CD4-positive, alpha-beta T cell treated with Interleukin-17A for 4 hours (primary cell): ENCODE data around the gene TEX264.

Experiments
- DNase-seq: peaks from one replicate; pipeline ENCODE4 v3.0.0-alpha.2; 2020; ENCODE audit warnings: mixed read lengths

TEX264 gene

GRCh38 chr3:51700403-51700802 is 29.4 kb downstream of the TEX264 start:
- no peak for DNase-seq

- no peak for DNase-seq
These were observed 31.1 kb downstream of the TEX264 start for GRCh38 chr3:51702156-51702555.

GRCh38 chr3:51703068-51703760 is 32.2 kb downstream of the TEX264 start:
- no peak for DNase-seq

- DNase-seq, result no peak
These were observed 32.9 kb downstream of the TEX264 start for GRCh38 chr3:51703761-51704510.

GRCh38 chr3:51704511-51704950 is 33.5 kb downstream of the TEX264 start:
- DNase-seq, result no peak

GRCh38 chr3:51705276-51706020 is 34.4 kb downstream of the TEX264 start:
- DNase-seq, result no peak

- no peak for DNase-seq
These were observed 35.0 kb downstream of the TEX264 start for GRCh38 chr3:51706021-51706485.

GRCh38 chr3:51706788-51707731 is 36.0 kb downstream of the TEX264 start, which contains the start of gene GRM2:
Gene GRM2 (plus strand): TSS chr3:51707068. CDS start chr3:51708984, 1,916 bp downstream.
- peak; percentile 30 for DNase-seq

DNA sequence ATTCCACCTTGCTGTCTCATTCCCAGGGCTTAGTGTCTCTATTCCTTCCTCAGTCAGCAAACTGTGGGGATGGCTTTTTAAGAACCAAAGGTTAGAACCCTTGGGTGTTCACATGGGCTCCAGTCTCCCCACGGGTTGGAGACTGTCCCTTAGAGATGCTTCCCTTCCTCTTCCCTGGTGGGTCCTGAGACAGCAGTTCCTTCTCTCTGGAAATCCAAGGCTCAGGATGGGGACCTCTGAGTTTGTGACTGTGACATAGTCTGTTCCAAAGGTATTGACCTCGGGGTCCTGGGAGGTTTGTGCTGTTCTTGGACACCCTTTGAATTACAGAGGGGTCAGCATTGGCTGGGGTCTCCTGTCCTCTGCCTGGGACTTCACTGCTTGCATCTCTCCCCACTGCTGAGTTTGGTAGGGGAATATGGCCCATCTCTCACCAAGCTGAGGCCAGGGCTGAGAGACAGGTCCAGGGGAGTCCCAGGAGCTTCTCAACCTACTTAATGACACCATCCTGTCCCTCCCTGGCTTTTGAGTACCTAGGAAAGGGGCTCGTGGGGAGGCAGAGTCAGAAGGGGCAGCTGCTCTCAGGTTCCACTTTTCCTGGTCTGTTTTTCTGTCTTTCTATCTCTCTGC is 37.3 kb downstream of the TEX264 start:
- DNase-seq, result no peak

DNA sequence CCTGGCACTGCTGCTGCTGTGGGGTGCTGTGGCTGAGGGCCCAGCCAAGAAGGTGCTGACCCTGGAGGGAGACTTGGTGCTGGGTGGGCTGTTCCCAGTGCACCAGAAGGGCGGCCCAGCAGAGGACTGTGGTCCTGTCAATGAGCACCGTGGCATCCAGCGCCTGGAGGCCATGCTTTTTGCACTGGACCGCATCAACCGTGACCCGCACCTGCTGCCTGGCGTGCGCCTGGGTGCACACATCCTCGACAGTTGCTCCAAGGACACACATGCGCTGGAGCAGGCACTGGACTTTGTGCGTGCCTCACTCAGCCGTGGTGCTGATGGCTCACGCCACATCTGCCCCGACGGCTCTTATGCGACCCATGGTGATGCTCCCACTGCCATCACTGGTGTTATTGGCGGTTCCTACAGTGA is 38.0 kb downstream of the TEX264 start:
- DNase-seq, result no peak

DNA sequence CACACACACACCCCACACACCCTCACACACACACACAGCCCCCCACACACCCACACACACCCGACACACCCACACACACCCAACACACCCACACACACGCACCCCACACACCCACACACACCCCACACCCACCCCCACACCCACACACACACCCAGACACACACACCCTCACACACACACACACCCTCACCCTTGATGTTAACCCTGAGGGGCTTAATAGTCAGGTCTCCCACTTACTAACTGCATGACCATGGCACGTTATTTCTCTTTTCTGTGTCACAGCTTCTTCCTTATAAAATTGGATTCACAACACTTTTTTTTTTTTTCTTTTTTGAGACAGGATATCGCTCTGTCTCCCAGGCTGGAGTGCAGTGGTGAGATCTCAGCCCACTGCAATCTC is 38.6 kb downstream of the TEX264 start:
- no peak for DNase-seq

GRCh38 chr3:51710631-51711351 is 39.7 kb downstream of the TEX264 start:
- no peak for DNase-seq

GRCh38 chr3:51711352-51712037 is 40.4 kb downstream of the TEX264 start:
- DNase-seq, result no peak

GRCh38 chr3:51712038-51712420 is 41.0 kb downstream of the TEX264 start:
- no peak for DNase-seq

- no peak for DNase-seq
These were observed 41.5 kb downstream of the TEX264 start for GRCh38 chr3:51712511-51712931.

GRCh38 chr3:51712963-51713362 is 41.9 kb downstream of the TEX264 start:
- no peak for DNase-seq

- no peak for DNase-seq
These were observed 44.4 kb downstream of the TEX264 start for GRCh38 chr3:51715231-51715976.

- DNase-seq, result no peak
These were observed 44.9 kb downstream of the TEX264 start for GRCh38 chr3:51715977-51716294.

GRCh38 chr3:51716805-51717204 is 45.8 kb downstream of the TEX264 start:
- no peak for DNase-seq

DNA sequence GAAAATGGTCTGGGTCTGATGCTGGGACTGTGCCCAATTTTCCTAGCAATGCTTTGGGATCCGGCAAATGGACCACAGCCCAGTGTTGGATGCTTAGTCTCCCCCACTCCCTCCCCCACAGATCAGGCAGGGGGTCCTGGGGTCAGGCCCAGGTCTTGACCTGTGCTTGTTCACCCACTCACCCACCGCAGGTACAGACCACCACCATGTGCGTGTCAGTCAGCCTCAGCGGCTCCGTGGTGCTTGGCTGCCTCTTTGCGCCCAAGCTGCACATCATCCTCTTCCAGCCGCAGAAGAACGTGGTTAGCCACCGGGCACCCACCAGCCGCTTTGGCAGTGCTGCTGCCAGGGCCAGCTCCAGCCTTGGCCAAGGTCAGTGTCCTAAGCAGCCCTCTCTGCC is 46.4 kb downstream of the TEX264 start:
- no peak for DNase-seq
